B cell (primary cell): ENCODE data around the gene NAT10. TPM values are rescaled to one million over a fixed set of nuclear protein-coding genes. Genes with fewer than 3 reads are reported as not detected.
"Not testable (repeated sequence)": the region's sequence is repeated elsewhere in the genome, so short reads cannot be mapped to it uniquely, and the experiment has no call there.

ENCODE experiments used
- ATAC-seq: fragments of 200-7000 bp; cut with Tn5 transposase; one replicate; pipeline ENCODE4 v1.10.0; 2021; ENCODE audit warnings: low read depth, mild to moderate bottlenecking, moderate number of reproducible peaks, moderate library complexity
- CTCF ChIA-PET: fragments of 350-600 bp; sonication (Branson Sonifier 250); formaldehyde crosslinking; loops from one replicate; lab custom pipeline; 2021; ENCODE audit warnings: antibody characterized with exemption, inconsistent platforms; lab: Charles Lee
- POLR2A ChIA-PET: fragments of 350-600 bp; sonication (Branson Sonifier 250); formaldehyde crosslinking; loops from one replicate; lab custom pipeline; 2021; ENCODE audit warnings: antibody characterized with exemption; lab: Charles Lee
- DNase-seq: peaks from one replicate; pipeline ENCODE4 v3.0.0; 2013
- H2AFZ ChIP-seq: 2 replicates; pipeline ENCODE4 v1.6.1; 2012; ENCODE audit warnings: mild to moderate bottlenecking, low read depth, low read length; ENCODE audit not compliant: insufficient read depth, poor library complexity, severe bottlenecking
- H3K27ac ChIP-seq, 2 donors: 1 replicate in 1 of 2; 2 replicates in 1 of 2; pipeline ENCODE4 v1.5.1; 2012 to 2013; ENCODE audit warnings: low read length in 2 of 2, mild to moderate bottlenecking in 2 of 2, moderate library complexity in 1 of 2
- H3K27me3 ChIP-seq, 4 experiments: fragments of 200-600 bp in 1 of 4; sonication (generic) in 1 of 4; replicated peaks in 1 of 4; 1 replicate in 2 of 4; 2 replicates in 2 of 4; pipeline versions ENCODE4 v1.6.1 to v1.7.0; 2013 to 2016; ENCODE audit warnings: low read length in 3 of 4, mild to moderate bottlenecking in 2 of 4, mixed read lengths in 1 of 4, moderate library complexity in 1 of 4; ENCODE audit not compliant: insufficient read depth in 4 of 4, control insufficient read depth in 3 of 4; ENCODE audit errors: control extremely low read depth in 1 of 4
- H3K36me3 ChIP-seq, 2 experiments: replicated peaks in 1 of 2; 1 replicate in 1 of 2; 2 replicates in 1 of 2; pipeline versions ENCODE4 v1.6.1 to v1.7.1; 2013; ENCODE audit warnings: low read length in 1 of 2; ENCODE audit not compliant: insufficient read depth in 2 of 2, control insufficient read depth in 1 of 2; ENCODE audit errors: control extremely low read depth in 1 of 2, extremely low read depth in 1 of 2
- H3K4me1 ChIP-seq, 2 donors: fragments of 200-600 bp in 1 of 2; sonication (generic) in 1 of 2; 1 replicate in 1 of 2; 2 replicates in 1 of 2; pipeline versions ENCODE4 v1.5.1 to v1.6.1; 2013 to 2017; ENCODE audit warnings: low read length in 2 of 2; ENCODE audit not compliant: control insufficient read depth in 2 of 2, insufficient read depth in 2 of 2
- H3K4me2 ChIP-seq: replicated peaks from 2 replicates; pipeline ENCODE3; 2012; ENCODE audit warnings: mild to moderate bottlenecking, low read depth, low read length; ENCODE audit not compliant: poor library complexity, severe bottlenecking
- H3K4me3 ChIP-seq, 5 experiments: fragments of 200-600 bp in 1 of 5; sonication (generic) in 1 of 5; 1 replicate in 3 of 5; 2 replicates in 2 of 5; pipeline versions ENCODE4 v1.5.1 to v1.7.0; 2011 to 2016; ENCODE audit warnings: low read length in 4 of 5, mild to moderate bottlenecking in 4 of 5, low read depth in 2 of 5, control low read depth in 1 of 5, moderate library complexity in 1 of 5; ENCODE audit not compliant: insufficient read depth in 1 of 5; ENCODE audit errors: control extremely low read depth in 1 of 5, extremely low read depth in 1 of 5
- H3K79me2 ChIP-seq: fragments of 200-600 bp; sonication (generic); one replicate; pipeline ENCODE4 v1.6.0; 2016; ENCODE audit warnings: low read length; ENCODE audit not compliant: control insufficient read depth, insufficient read depth
- H3K9ac ChIP-seq: fragments of 200-600 bp; sonication (generic); 2 replicates; pipeline ENCODE4 v1.6.1; 2017; ENCODE audit warnings: mild to moderate bottlenecking, low read length, moderate library complexity
- H3K9me3 ChIP-seq, 3 donors: one replicate each; pipeline versions ENCODE4 v1.6.1 to v1.7.1; 2013; ENCODE audit warnings: low read length in 2 of 3; ENCODE audit not compliant: control insufficient read depth in 2 of 3, insufficient read depth in 1 of 3; ENCODE audit errors: control extremely low read depth in 1 of 3
- H4K20me1 ChIP-seq: 2 replicates; pipeline ENCODE4 v1.6.0; 2012; ENCODE audit warnings: mild to moderate bottlenecking, low read length; ENCODE audit not compliant: insufficient read depth, control insufficient read depth, poor library complexity, severe bottlenecking
- H3K27ac Mint-ChIP-seq: one replicate; pipeline ENCODE4 v1.8.0; 2021; ENCODE audit warnings: mixed read lengths
- H3K27me3 Mint-ChIP-seq: one replicate; pipeline ENCODE4 v1.8.0; 2021; ENCODE audit warnings: mixed read lengths
- H3K4me1 Mint-ChIP-seq: one replicate; pipeline ENCODE4 v1.8.0; 2021; ENCODE audit warnings: mixed read lengths
- H3K4me3 Mint-ChIP-seq: one replicate; pipeline ENCODE4 v1.8.0; 2021; ENCODE audit warnings: mixed read lengths
- H3K9me3 Mint-ChIP-seq: one replicate; pipeline ENCODE4 v1.8.0; 2022; ENCODE audit warnings: mixed read lengths; ENCODE audit not compliant: insufficient read depth
- CTCF ChIP-seq: fragments of 200-600 bp; IDR thresholded peaks from one replicate; pipeline ENCODE4 v1.8.0; 2022; ENCODE audit warnings: antibody characterized with exemption, mild to moderate bottlenecking
- EZH2 ChIP-seq: IDR thresholded peaks from 2 replicates; pipeline ENCODE4 v1.6.1; 2012; ENCODE audit warnings: borderline replicate concordance, low read depth, mild to moderate bottlenecking, moderate library complexity, low read length; ENCODE audit not compliant: insufficient read depth, poor library complexity, severe bottlenecking
- WGBS: methylation state at CpG from one replicate; pipeline ENCODE4 v1.1.5; 2013; ENCODE audit warnings: missing lambda C conversion rate; ENCODE audit not compliant: insufficient coverage; 5-methylcytosine and 5-hydroxymethylcytosine counted together
- intact Hi-C: fragments of 100-400 bp; cut with micrococcal nuclease; formaldehyde crosslinking; loops from one replicate; pipeline ENCODE4 v1.10.0; 2022
- polyA plus RNA-seq: library from polyadenylated mRNA; depleted of rRNA; stranded (reverse); fragments of >200 nt; gene quantifications from 2 replicates; pipeline ENCODE4 v1.2.3, GENCODE V29; 2012
- total RNA-seq, 2 donors: library from RNA; stranded (reverse); fragments of 120-200 nt in 1 of 2; gene quantifications; 1 replicate in 1 of 2; 2 replicates in 1 of 2; pipeline versions ENCODE4 v1.2.3 to v1.2.4, GENCODE V29; 2013 to 2022

NAT10 gene
- total and polyA plus RNA-seq, 2 donors (not counting 1 experiment from before 2014, with no cell fraction given): 24.9 to 73.5 TPM

- Histone ChIP-seq H3K9me3 (no peaks in the 10 kb centered on the region), H3K27ac (no peak overlapping the region), H3K4me2 (no peak overlapping the region), H3K79me2 (peaks cover 100% of the 10 kb centered on the region), H3K4me1 (peaks cover 14 to 17% of the 10 kb centered on the region in 2 donors), H3K36me3 (peaks cover 7 to 27% of the 10 kb centered on the region in 2 experiments), H4K20me1 (peaks cover 95% of the 10 kb centered on the region), H3K27me3 (no peaks in the 10 kb centered on the region), H3K4me3 (no peak overlapping the region), H3K9ac (no peak overlapping the region), H2AFZ (no peak overlapping the region)
- Mint-ChIP-seq H3K9me3 (no peaks in the 10 kb centered on the region), H3K27ac (peak overlapping the region; percentile 41), H3K4me1 (peaks cover 57% of the 10 kb centered on the region), H3K4me3 (no peak overlapping the region), H3K27me3 (no peaks in the 10 kb centered on the region)
- no peak for ATAC-seq
- CTCF ChIA-PET: no interaction called here
- TF ChIP-seq EZH2 (no peak), CTCF (peak; percentile 19)
- 71% methylated on average over 2 of the region's 6 CpGs for WGBS
- intact Hi-C loops: loop anchor here (2.0 to 5.0 kb wide), 2 partner anchors 13 to 68 kb away; no protein-coding TSS in a partner anchor
- POLR2A ChIA-PET: no interaction called here
- DNase-seq: peak; percentile 12
Observed at GRCh38 chr11:34065505-34066203, 39.8 kb upstream of the NAT10 start.

- Histone ChIP-seq H3K4me1 (peaks cover 14 to 17% of the 10 kb centered on the region in 2 donors), H3K27ac (peak overlapping the region in 1 of 2 donors; percentile 38), H3K4me2 (peak overlapping the region; percentile 40), H3K79me2 (peaks cover 100% of the 10 kb centered on the region), H3K36me3 (peaks cover 7 to 26% of the 10 kb centered on the region in 2 experiments), H4K20me1 (peaks cover 96% of the 10 kb centered on the region)
- H3K9ac ChIP-seq, POLR2A ChIA-PET, ATAC-seq, H3K27me3 ChIP-seq, H2AFZ ChIP-seq, DNase-seq, H3K4me3 ChIP-seq, H3K9me3 ChIP-seq, H3K27me3 Mint-ChIP-seq, H3K9me3 Mint-ChIP-seq: not testable (repeated sequence)
- Mint-ChIP-seq H3K4me1 (peaks cover 57% of the 10 kb centered on the region), H3K27ac (peak overlapping the region; percentile 78), H3K4me3 (peak overlapping the region; percentile 21)
- WGBS: 67% methylated on average over 3 of the region's 8 CpGs
- intact Hi-C loops: loop anchor here (2.0 to 5.0 kb wide), 2 partner anchors 14 to 69 kb away; no protein-coding TSS in a partner anchor
- CTCF ChIA-PET: interaction anchor here (0.6 to 1.7 kb wide), 3 partner anchors 18 to 68 kb away, joined by 3 to 8 read pairs (median 4); no protein-coding TSS in a partner anchor
Observed at GRCh38 chr11:34066766-34067165, 38.7 kb upstream of the NAT10 start.
